HG03103 (cell line): ENCODE results near the gene MAST4.
"Not testable (repeated sequence)": the region's sequence is repeated elsewhere in the genome, so short reads cannot be mapped to it uniquely, and the experiment has no call there.

Source experiments
- ATAC-seq: cut with Tn5 transposase; IDR thresholded peaks from one replicate; pipeline ENCODE4 v1.9.1; 2021; ENCODE audit warnings: low read depth; ENCODE audit not compliant: unreplicated experiment

MAST4 gene

DNA sequence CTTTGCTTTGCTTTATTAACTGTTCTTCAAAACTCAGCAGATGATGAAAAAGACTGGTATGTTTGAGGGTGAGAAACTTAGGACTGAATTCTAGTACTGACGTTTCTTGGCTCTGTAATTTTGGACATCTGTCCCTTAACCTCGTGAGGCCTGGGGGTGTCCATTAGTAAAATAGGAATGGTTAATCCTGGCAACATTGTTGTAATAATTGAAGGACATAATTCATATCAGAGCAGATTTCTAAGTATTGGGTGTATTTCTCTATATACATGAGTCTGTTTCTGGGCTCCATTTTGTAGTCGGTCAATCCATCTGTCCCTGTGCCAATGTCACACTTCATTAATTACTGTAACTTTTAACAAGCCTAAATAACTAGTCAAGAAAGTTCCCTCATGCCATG lies 206.7 kb downstream of the MAST4 start:
- no peak for ATAC-seq

GRCh38 chr5:66805514-66806430 lies 209.6 kb downstream of the MAST4 start:
- no peak for ATAC-seq

DNA sequence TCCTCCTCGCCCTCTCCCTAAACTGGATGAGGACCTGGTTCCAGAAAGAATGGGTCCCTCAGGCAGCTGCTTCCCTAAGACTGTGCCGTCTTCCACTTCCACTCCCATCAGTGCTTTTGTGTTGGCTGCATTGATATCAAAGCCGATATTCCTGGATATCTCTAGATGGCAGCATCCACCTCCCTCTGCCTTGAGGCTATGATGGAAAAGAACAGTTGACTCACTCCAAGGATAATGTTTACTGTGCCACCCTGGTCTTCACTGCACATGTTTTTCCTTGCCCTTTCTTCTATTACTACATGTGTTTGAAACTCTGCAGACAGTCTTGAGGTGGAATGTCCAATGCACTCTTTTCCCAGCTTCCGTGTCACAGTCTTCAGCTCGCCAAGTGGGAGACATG lies 211.6 kb downstream of the MAST4 start:
- no peak for ATAC-seq

GRCh38 chr5:66808663-66809062 lies 212.5 kb downstream of the MAST4 start:
- no peak for ATAC-seq

DNA sequence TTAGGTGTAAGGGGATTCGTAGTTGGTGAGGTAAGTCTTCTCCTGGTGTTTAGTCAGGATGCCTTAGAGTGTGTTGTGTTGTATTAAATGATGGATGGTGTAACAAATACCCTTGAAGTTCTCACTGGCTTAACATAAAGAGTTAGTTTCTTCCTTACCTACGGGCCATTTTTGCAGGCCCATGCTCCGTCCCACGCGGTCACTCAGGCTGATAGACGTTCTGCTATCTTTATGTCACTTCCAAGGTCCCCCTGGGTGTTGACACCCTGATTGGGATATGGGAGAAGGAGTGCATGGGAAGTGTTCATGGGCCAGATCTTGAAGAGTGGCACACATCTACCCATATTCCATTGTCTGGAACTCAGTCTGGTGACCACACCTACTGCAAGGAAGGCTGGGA lies 214.0 kb downstream of the MAST4 start:
- ATAC-seq, result no peak

DNA sequence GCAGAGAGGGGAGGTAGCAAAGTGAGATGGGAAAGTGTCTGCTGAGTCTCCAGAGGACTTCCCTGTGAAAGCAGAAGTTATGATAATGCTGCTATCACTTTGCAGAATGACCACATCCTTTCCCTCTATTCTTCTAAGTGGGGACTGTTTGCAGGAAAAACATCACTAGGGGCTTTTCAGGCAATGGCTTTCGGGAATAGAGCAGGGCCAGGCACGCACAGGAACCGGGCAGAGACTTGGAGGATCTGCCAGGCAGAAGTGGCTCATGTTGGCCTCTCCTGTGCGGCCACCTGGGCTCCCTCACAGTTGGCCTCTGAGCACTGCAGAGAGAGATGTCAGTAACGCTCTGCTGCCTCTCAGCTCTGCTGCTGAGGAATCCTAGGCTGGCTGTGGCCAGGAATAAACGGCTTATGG lies 214.7 kb downstream of the MAST4 start:
- no peak for ATAC-seq

GRCh38 chr5:66812291-66812690 lies 216.1 kb downstream of the MAST4 start:
- no peak for ATAC-seq

DNA sequence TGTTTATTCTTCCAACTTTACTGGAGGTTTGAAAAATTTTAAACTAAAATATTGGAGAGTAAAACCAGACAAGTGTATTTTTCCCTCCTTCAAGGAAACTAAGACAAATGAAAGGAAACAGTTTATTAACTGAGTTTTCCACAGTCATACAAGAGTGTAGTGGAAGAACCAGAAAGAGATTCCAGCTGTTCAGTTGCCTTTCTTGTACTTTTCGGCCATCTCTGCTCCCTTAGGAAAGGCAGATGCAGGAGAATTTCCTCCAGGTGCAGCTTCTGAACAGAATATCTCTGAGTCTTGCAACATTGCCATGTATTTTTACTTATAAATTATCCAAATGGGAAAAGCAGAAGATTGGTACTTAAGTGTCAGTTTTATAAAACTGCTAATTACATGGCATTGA lies 217.1 kb downstream of the MAST4 start:
- ATAC-seq, result no peak

DNA sequence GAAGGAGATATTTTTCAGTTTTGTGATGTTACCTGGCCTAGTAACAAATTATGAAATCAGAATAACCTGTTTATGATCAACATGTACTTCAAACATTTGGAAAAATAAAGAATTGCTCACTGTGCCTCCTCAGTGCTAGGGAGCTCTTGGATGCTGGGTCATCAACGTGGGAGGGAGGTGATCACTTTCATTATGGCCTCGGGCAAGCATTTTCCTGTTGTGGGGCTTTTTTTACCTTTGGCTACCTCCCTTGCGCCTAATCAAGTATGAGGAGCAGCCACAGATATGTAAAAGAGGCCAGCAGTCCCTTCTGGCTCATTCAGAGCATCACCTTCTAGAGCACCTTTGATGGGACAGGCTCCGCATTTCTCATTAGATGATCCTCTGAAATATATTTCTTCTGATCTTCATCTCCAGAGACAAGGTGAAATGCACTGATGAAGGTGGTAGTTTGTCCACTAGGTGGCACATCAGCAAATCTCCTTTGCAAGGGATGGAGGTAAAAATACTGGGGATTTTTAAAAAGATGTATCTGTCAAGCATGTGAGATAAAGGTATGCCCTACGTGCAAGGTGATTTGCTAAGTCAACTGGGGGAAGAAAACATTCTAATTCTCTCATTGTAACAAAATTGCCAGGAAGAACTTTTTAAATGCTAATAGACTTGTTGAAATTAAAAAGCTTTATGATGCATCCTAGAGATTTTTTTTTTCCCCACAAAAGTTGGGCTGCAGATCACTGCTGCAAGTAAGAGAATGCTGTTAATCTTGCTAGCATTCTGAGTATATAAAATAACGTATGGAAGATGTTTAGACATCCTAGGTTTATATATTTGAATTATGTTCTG lies 218.2 kb downstream of the MAST4 start:
- ATAC-seq, result no peak

DNA sequence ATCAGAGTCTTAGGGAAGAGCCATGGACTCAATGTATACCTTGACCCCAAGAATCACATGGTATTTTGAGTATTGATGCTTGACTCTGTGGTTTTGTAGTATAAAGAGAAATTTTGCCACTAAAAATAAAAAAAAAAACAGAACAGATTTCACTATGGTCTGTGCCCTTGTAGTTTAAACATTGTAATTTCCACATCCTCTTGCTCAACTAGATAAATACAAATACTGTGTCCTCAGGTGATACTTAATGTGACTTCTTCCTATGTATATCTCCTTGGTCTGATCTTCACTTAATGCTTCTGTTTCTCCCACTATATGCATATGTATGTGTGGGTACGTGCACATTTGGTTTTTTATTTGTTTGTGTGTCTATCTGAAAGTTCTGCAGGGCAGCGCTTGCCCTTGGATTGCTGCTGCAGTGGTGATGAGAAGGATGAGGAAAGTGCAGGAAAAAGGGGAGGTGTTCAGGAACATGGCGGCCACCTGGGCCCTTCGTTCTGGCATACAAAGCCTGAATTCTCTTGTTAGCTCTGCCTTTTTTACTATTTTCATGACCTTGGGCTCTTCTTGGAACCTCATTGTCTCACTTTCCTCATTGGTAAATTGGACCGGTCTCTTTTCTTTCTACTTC lies 222.2 kb downstream of the MAST4 start:
- no peak for ATAC-seq

- no peak for ATAC-seq
Measured at GRCh38 chr5:66818935-66819328, 222.7 kb downstream of the MAST4 start.

DNA sequence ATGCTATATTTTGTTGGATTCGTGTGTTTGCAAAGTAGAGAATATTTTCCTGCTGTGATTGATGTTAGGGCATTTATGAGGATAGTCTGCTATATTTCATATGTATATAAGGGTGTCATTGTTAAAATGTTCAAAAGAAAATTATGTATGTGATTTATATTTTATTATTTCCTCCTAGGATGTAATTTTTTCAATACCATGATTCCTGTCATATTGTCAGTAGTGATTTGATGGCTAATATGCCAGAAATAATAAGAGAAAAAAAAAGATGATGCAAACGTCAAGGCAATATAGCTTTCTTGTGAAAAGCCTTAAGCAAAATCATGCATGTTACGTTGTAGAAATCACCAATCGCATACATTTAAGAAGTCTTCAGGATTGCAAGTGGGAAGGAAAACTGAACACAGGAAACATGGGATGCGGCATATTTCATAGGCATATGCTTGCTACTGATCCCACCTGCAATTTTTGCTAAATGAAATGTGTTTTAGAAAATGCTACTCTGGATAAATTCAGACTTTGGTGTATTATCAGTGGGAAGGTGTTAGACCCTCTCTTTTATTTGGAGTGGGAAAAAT lies 224.5 kb downstream of the MAST4 start:
- no peak for ATAC-seq

DNA sequence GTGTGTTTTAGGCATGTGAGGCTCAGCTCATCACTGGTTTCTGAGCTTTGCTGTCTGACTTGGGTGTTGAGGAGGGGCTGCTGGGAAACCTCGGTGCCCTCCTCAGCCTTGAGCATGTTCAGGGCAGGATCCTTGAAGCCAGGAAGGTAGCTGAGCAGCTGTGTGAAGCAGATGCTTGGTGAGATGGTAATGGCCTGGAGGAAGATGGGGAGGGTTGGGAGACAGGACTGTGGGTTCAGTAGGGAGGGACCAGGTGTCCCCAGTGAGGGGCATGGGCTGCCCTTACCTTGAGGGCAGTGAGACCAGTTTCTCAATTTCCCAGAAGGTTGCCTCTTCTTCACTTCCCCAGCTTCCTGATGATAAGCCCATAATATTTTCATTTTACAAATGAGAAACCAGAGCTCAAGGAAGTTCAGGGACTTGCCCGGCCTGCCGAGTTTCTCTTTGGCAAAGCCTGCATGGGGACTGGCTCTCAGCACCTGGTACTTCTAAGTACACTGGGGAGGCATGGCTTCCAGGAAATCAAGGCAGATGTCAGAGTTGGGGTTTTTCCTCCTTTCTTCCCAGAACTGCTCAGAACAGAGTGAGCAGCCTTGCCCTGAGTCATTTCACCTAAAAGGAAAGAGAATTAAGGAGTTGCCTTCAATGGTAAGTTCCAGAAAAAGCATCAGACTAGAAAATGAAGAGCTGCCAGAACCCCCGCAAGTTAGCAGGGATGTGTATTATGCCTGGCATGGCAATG lies 225.7 kb downstream of the MAST4 start:
- ATAC-seq, result no peak

DNA sequence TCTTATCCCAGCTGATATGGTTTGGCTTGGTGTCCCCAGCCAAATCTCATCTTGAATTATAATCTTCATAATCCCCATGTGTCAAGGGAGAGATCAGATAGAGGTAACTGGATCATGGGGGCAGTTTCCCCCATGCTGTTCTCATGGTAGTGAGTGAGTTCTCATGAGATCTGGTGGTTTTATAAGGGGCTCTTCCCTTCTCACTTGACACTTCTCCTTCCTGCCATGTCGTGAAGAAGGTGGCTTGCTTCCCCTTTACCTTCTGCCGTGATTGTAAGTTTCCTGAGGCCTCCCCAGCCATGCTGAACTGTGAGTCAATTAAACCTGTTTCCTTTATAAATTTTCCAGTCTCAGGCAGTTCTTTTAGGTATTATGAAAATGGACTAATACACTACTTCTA lies 226.7 kb downstream of the MAST4 start:
- ATAC-seq, result not testable (repeated sequence)

DNA sequence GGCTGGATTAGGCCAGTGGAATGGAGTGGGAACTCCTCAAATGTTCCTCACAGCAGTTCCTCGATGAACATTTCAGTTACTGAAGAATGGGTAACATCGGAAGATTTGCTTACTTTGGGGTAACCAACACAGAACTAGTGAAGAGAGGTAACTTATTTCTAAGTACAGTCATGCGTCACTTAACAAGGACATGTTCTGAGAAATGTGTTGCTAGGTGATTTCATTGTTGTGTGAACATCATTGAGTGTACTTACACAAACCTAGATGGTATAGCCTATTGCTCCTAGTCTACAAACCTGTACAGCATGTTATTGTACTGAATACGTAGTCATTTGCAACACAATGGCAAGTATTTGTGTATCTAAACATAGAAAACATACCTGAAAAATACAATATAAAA lies 228.3 kb downstream of the MAST4 start:
- ATAC-seq, result no peak

DNA sequence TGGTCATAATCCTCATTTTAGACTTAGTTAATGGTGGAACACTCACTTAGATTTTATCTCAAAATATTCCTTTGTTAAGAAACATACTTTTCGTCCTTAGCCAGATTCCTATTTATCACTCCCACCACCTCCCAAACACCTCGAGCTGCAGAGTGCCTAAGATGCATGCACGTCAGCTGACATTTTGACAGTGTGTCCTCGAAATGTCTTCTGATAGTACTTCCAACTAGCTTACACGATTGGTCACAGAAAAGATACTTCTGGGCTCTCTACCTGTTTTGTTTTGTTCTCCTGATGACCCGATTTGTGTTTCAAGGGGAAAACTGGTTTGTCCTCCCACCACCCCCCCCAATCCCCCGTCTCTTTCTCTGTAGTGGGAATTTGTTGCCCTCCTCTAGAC lies 230.1 kb downstream of the MAST4 start:
- no peak for ATAC-seq

DNA sequence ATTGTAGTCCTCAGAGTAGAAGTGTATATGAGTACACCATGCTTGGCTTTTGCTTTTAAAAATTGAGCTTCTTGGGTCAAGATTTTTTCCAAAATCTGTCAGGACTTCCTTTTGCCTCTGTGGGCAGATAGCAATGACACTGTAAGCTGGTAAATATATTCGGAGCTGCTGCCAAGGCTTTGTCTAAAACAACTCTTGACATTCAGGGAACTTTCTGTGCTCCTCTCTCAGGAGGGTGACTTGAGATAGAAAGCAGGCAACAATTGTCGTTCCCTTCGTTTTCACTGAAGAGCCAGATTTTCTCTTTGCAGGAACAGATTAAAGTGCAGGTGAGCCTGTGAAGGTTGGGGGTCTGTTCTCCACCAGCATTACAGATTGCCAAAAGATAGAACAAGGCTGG lies 230.5 kb downstream of the MAST4 start:
- no peak for ATAC-seq

- ATAC-seq, result peak; percentile 42
Measured at GRCh38 chr5:66828046-66828547, 231.9 kb downstream of the MAST4 start.

- peak; percentile 78 for ATAC-seq
Measured at GRCh38 chr5:66828548-66829357, 232.6 kb downstream of the MAST4 start.
